Fibroblast of skin of back (primary cell): ENCODE measurements around the gene ARID5A.

Experiments used
- DNase-seq: peaks from one replicate; pipeline ENCODE4 v3.0.0-alpha.2; 2013

ARID5A gene

GRCh38 chr2:96528006-96528699 lies 8.4 kb upstream of the ARID5A start:
- peak; percentile 71 for DNase-seq

GRCh38 chr2:96528700-96529375 lies 7.7 kb upstream of the ARID5A start:
- DNase-seq = no peak

GRCh38 chr2:96529376-96530143 lies 7.0 kb upstream of the ARID5A start:
- no peak for DNase-seq

- no peak for DNase-seq
These were observed 6.5 kb upstream of the ARID5A start for GRCh38 chr2:96530144-96530430.

GRCh38 chr2:96530474-96531357 lies 5.8 kb upstream of the ARID5A start:
- DNase-seq = peak; percentile 30

GRCh38 chr2:96531366-96531765 lies 5.2 kb upstream of the ARID5A start:
- no peak for DNase-seq

- DNase-seq = peak; percentile 100
These were observed 4.6 kb upstream of the ARID5A start for GRCh38 chr2:96531872-96532505.

- DNase-seq = no peak
These were observed 3.8 kb upstream of the ARID5A start for GRCh38 chr2:96532641-96533291.

- peak; percentile 95 for DNase-seq
These were observed 3.1 kb upstream of the ARID5A start for GRCh38 chr2:96533292-96534073.

- DNase-seq = no peak
These were observed 2.4 kb upstream of the ARID5A start for GRCh38 chr2:96534141-96534540.

- no peak for DNase-seq
These were observed 1.8 kb upstream of the ARID5A start for GRCh38 chr2:96534701-96535181.

GRCh38 chr2:96535331-96535730 lies 1.2 kb upstream of the ARID5A start:
- DNase-seq = no peak

- DNase-seq = peak; percentile 62
These were observed 648 bp downstream of the ARID5A start for GRCh38 chr2:96537066-96537733.

GRCh38 chr2:96537734-96538486 lies 1.4 kb downstream of the ARID5A start:
- DNase-seq = no peak

- no peak for DNase-seq
These were observed 2.1 kb downstream of the ARID5A start for GRCh38 chr2:96538487-96539214.

GRCh38 chr2:96539215-96539920 lies 2.8 kb downstream of the ARID5A start:
- DNase-seq = no peak

GRCh38 chr2:96540136-96540535 lies 3.6 kb downstream of the ARID5A start:
- DNase-seq = peak; percentile 70
